ENCODE measurements around the gene GSTK1. TPM values are rescaled to one million over a fixed set of nuclear protein-coding genes. Genes with fewer than 3 reads are reported as not detected.

GSTK1 gene
- total and polyA plus RNA-seq, 2 experiments from 2014 or later = 224 to 243 TPM

GRCh38 chr7:143292876-143293275, 29.6 kb downstream of the GSTK1 start:
- no peaks in the 10 kb centered on the region for H3K9me3 ChIP-seq (ENCODE audit: low read depth)
- DNase-seq (ENCODE audit: low spot score) = no peak
- TF ChIP-seq CTCF (IDR thresholded peaks at IDR 0.05; ENCODE audit: poor library complexity) (no peak), EZH2phosphoT487 (IDR thresholded peaks at IDR 0.05; ENCODE audit: low read depth, severe bottlenecking, unreplicated experiment) (no peak), EZH2 (IDR thresholded peaks at IDR 0.05; ENCODE audit: borderline replicate concordance) (no peak)
- H3K27me3 ChIP-seq = no peaks in the 10 kb centered on the region
- H3K27ac ChIP-seq = no peak overlapping the region
- H3K9me2 ChIP-seq (replicated peaks; ENCODE audit: insufficient read depth) = no peaks in the 10 kb centered on the region
- peaks cover 8% of the 10 kb centered on the region for H4K20me1 ChIP-seq (ENCODE audit: insufficient read depth, poor library complexity, severe bottlenecking)
- no peaks in the 10 kb centered on the region for H3K36me3 ChIP-seq (replicated peaks; ENCODE audit: insufficient read depth, low read depth)
- H2AFZ ChIP-seq = no peak overlapping the region
- WGBS (ENCODE audit: low lambda C conversion rate, missing lambda C conversion rate) = 97% methylated on average over 5 of the region's 5 CpGs
- peaks cover 59% of the 10 kb centered on the region for H3K79me2 ChIP-seq
- H3K4me2 ChIP-seq = no peak overlapping the region
- no peak overlapping the region for H3K4me3 ChIP-seq
- peaks cover 24% of the 10 kb centered on the region for H3K4me1 ChIP-seq (ENCODE audit: insufficient read depth)

GRCh38 chr7:143295870-143296269, 32.6 kb downstream of the GSTK1 start:
- no peaks in the 10 kb centered on the region for H3K36me3 ChIP-seq (replicated peaks; ENCODE audit: insufficient read depth, low read depth)
- no peak overlapping the region for H3K4me3 ChIP-seq
- TF ChIP-seq CTCF (IDR thresholded peaks at IDR 0.05; ENCODE audit: poor library complexity) (no peak), EZH2phosphoT487 (IDR thresholded peaks at IDR 0.05; ENCODE audit: low read depth, severe bottlenecking, unreplicated experiment) (no peak), EZH2 (IDR thresholded peaks at IDR 0.05; ENCODE audit: borderline replicate concordance) (no peak)
- no peak overlapping the region for H3K4me2 ChIP-seq
- H3K27me3 ChIP-seq = no peaks in the 10 kb centered on the region
- H3K79me2 ChIP-seq = peaks cover 39% of the 10 kb centered on the region
- no peak for DNase-seq (ENCODE audit: low spot score)
- no peaks in the 10 kb centered on the region for H3K9me3 ChIP-seq (ENCODE audit: low read depth)
- peak overlapping the region; percentile 72 for H3K27ac ChIP-seq
- H3K9me2 ChIP-seq (replicated peaks; ENCODE audit: insufficient read depth) = no peaks in the 10 kb centered on the region
- peaks cover 11% of the 10 kb centered on the region for H3K4me1 ChIP-seq (ENCODE audit: insufficient read depth)
- no peak overlapping the region for H2AFZ ChIP-seq
- H4K20me1 ChIP-seq (ENCODE audit: insufficient read depth, poor library complexity, severe bottlenecking) = no peaks in the 10 kb centered on the region

GRCh38 chr7:143296686-143297085, 33.4 kb downstream of the GSTK1 start:
- Histone ChIP-seq H3K4me1 (ENCODE audit: insufficient read depth) (peaks cover 5% of the 10 kb centered on the region), H3K4me3 (no peak overlapping the region), H3K27me3 (no peaks in the 10 kb centered on the region), H3K4me2 (no peak overlapping the region), H3K79me2 (peaks cover 32% of the 10 kb centered on the region), H3K27ac (peak overlapping the region; percentile 72), H4K20me1 (ENCODE audit: insufficient read depth, poor library complexity, severe bottlenecking) (no peaks in the 10 kb centered on the region), H2AFZ (no peak overlapping the region), H3K36me3 (replicated peaks; ENCODE audit: insufficient read depth, low read depth) (no peaks in the 10 kb centered on the region), H3K9me2 (replicated peaks; ENCODE audit: insufficient read depth) (no peaks in the 10 kb centered on the region), H3K9me3 (ENCODE audit: low read depth) (no peaks in the 10 kb centered on the region)
- no peak for TF ChIP-seq CTCF (IDR thresholded peaks at IDR 0.05; ENCODE audit: poor library complexity)
- TF ChIP-seq EZH2 (IDR thresholded peaks at IDR 0.05; ENCODE audit: borderline replicate concordance) = no peak
- no peak for TF ChIP-seq EZH2phosphoT487 (IDR thresholded peaks at IDR 0.05; ENCODE audit: low read depth, severe bottlenecking, unreplicated experiment)
- 52% methylated on average over 2 of the region's 2 CpGs for WGBS (ENCODE audit: low lambda C conversion rate, missing lambda C conversion rate)
- DNase-seq (ENCODE audit: low spot score) = no peak

- WGBS (ENCODE audit: low lambda C conversion rate, missing lambda C conversion rate) = 91% methylated on average over 2 of the region's 2 CpGs
- Histone ChIP-seq H3K27me3 (no peaks in the 10 kb centered on the region), H3K79me2 (peaks cover 13% of the 10 kb centered on the region), H3K9me3 (ENCODE audit: low read depth) (no peaks in the 10 kb centered on the region), H3K4me2 (no peak overlapping the region), H3K36me3 (replicated peaks; ENCODE audit: insufficient read depth, low read depth) (no peaks in the 10 kb centered on the region), H2AFZ (no peak overlapping the region), H3K27ac (no peak overlapping the region), H3K4me1 (ENCODE audit: insufficient read depth) (peaks cover 5% of the 10 kb centered on the region), H3K4me3 (no peak overlapping the region), H3K9me2 (replicated peaks; ENCODE audit: insufficient read depth) (no peaks in the 10 kb centered on the region), H4K20me1 (ENCODE audit: insufficient read depth, poor library complexity, severe bottlenecking) (no peaks in the 10 kb centered on the region)
- no peak for DNase-seq (ENCODE audit: low spot score)
- TF ChIP-seq CTCF (IDR thresholded peaks at IDR 0.05; ENCODE audit: poor library complexity) = no peak
- TF ChIP-seq EZH2 (IDR thresholded peaks at IDR 0.05; ENCODE audit: borderline replicate concordance) = no peak
- TF ChIP-seq EZH2phosphoT487 (IDR thresholded peaks at IDR 0.05; ENCODE audit: low read depth, severe bottlenecking, unreplicated experiment) = no peak
These were observed 36.1 kb downstream of the GSTK1 start for GRCh38 chr7:143299346-143299745.

Data from hepatocyte (in vitro differentiated cells).